Osteoblast (primary cell): ENCODE results near the gene SLC41A3. TPM values are rescaled to one million over a fixed set of nuclear protein-coding genes. Genes with fewer than 3 reads are reported as not detected.
A peak's percentile ranks its signal among the peaks of the same experiment; 100 is the strongest.
"Not testable (repeated sequence)": the region's sequence is repeated elsewhere in the genome, so short reads cannot be mapped to it uniquely, and the experiment has no call there.

Experiments used
- DNase-seq: peaks from one replicate; pipeline ENCODE4 v3.0.0; 2011; ENCODE audit warnings: low spot score, mixed read lengths; ENCODE audit not compliant: insufficient read length; ENCODE audit errors: missing footprints
- H2AFZ ChIP-seq: 2 replicates; pipeline ENCODE4 v1.6.0; 2011; ENCODE audit warnings: mild to moderate bottlenecking, low read length
- H3K27ac ChIP-seq: 2 replicates; pipeline ENCODE4 v1.5.1; 2011; ENCODE audit warnings: mild to moderate bottlenecking, low read depth, low read length, moderate library complexity
- H3K27me3 ChIP-seq: 2 replicates; pipeline ENCODE4 v1.6.0; 2012; ENCODE audit warnings: mild to moderate bottlenecking, control low read depth, inconsistent platforms, low read length, moderate library complexity; ENCODE audit not compliant: insufficient read depth
- H3K36me3 ChIP-seq: 2 replicates; pipeline ENCODE4 v1.5.1; 2011; ENCODE audit warnings: mild to moderate bottlenecking, low read length, control low read depth, moderate library complexity; ENCODE audit not compliant: insufficient read depth
- H3K4me1 ChIP-seq: 2 replicates; pipeline ENCODE4 v1.5.1; 2011; ENCODE audit warnings: mild to moderate bottlenecking, low read length, control low read depth, moderate library complexity; ENCODE audit not compliant: insufficient read depth
- H3K4me2 ChIP-seq: 2 replicates; pipeline ENCODE4 v1.6.0; 2011; ENCODE audit warnings: mild to moderate bottlenecking, low read length; ENCODE audit not compliant: insufficient read depth
- H3K4me3 ChIP-seq: fragments of 200-600 bp; sonication (generic); 3 replicates; pipeline ENCODE4 v1.5.1; 2012; ENCODE audit warnings: mild to moderate bottlenecking, low read length, inconsistent platforms; ENCODE audit not compliant: insufficient read depth
- H3K79me2 ChIP-seq: 2 replicates; pipeline ENCODE4 v1.6.0; 2012; ENCODE audit warnings: mild to moderate bottlenecking, low read length, control low read depth, inconsistent platforms; ENCODE audit not compliant: insufficient read depth
- H3K9me3 ChIP-seq: 2 replicates; pipeline ENCODE4 v1.5.1; 2011; ENCODE audit warnings: low read depth, low read length, control low read depth
- H4K20me1 ChIP-seq: 2 replicates; pipeline ENCODE4 v1.6.0; 2012; ENCODE audit warnings: mild to moderate bottlenecking, low read length, control low read depth; ENCODE audit not compliant: insufficient read depth
- CTCF ChIP-seq: IDR thresholded peaks from 2 replicates; pipeline ENCODE4 v1.5.1; 2011; ENCODE audit warnings: mild to moderate bottlenecking, low read depth, low read length, moderate library complexity; ENCODE audit errors: extremely low read depth
- total RNA-seq: library from RNA; depleted of rRNA; stranded (reverse); fragments of >200 nt; gene quantifications from 2 replicates; pipeline ENCODE4 v1.2.3, GENCODE V29; 2012

Gene SLC41A3
- total RNA-seq, 1 donor: 59.4 TPM

- no peaks in the 10 kb centered on the region for H3K79me2 ChIP-seq
These were observed 33.9 kb downstream of the SLC41A3 start for GRCh38 chr3:126050050-126050392.

GRCh38 chr3:126049289-126050049 is 34.5 kb downstream of the SLC41A3 start:
- no peaks in the 10 kb centered on the region for H3K9me3 ChIP-seq
- no peaks in the 10 kb centered on the region for H4K20me1 ChIP-seq
- no peak overlapping the region for H3K4me2 ChIP-seq
- H3K27me3 ChIP-seq: no peaks in the 10 kb centered on the region
- TF ChIP-seq CTCF: no peak
- H3K27ac ChIP-seq: no peak overlapping the region
- no peaks in the 10 kb centered on the region for H3K4me1 ChIP-seq
- peak; percentile 36 for DNase-seq
- H3K36me3 ChIP-seq: no peaks in the 10 kb centered on the region
- no peak overlapping the region for H3K4me3 ChIP-seq
- H2AFZ ChIP-seq: no peak overlapping the region
- H3K79me2 ChIP-seq: no peaks in the 10 kb centered on the region

More at GRCh38 chr3:126050050-126050392, 33.9 kb downstream of the SLC41A3 start:
- DNase-seq: peak; percentile 49
- no peaks in the 10 kb centered on the region for H4K20me1 ChIP-seq
- no peak overlapping the region for H3K4me2 ChIP-seq
- no peaks in the 10 kb centered on the region for H3K27me3 ChIP-seq
- H3K27ac ChIP-seq: no peak overlapping the region
- no peaks in the 10 kb centered on the region for H3K4me1 ChIP-seq
- H3K36me3 ChIP-seq: no peaks in the 10 kb centered on the region
- no peak overlapping the region for H3K4me3 ChIP-seq
- no peaks in the 10 kb centered on the region for H3K9me3 ChIP-seq
- H2AFZ ChIP-seq: no peak overlapping the region
- no peak for TF ChIP-seq CTCF

GRCh38 chr3:126040386-126040785 is 43.5 kb downstream of the SLC41A3 start:
- no peak overlapping the region for H3K4me2 ChIP-seq
- H3K79me2 ChIP-seq: no peaks in the 10 kb centered on the region
- H3K36me3 ChIP-seq: no peaks in the 10 kb centered on the region
- no peak for TF ChIP-seq CTCF
- H4K20me1 ChIP-seq: peaks cover 2% of the 10 kb centered on the region
- no peak for DNase-seq
- H3K9me3 ChIP-seq: no peaks in the 10 kb centered on the region
- no peaks in the 10 kb centered on the region for H3K27me3 ChIP-seq
- H3K4me1 ChIP-seq: no peaks in the 10 kb centered on the region
- no peak overlapping the region for H3K4me3 ChIP-seq
- H2AFZ ChIP-seq: no peak overlapping the region
- no peak overlapping the region for H3K27ac ChIP-seq

GRCh38 chr3:126039870-126040269 is 44.1 kb downstream of the SLC41A3 start:
- Histone ChIP-seq H3K27ac (no peak overlapping the region), H3K36me3 (no peaks in the 10 kb centered on the region), H2AFZ (no peak overlapping the region), H3K4me2 (no peak overlapping the region), H4K20me1 (peaks cover 2% of the 10 kb centered on the region), H3K9me3 (no peaks in the 10 kb centered on the region), H3K4me3 (no peak overlapping the region), H3K4me1 (no peaks in the 10 kb centered on the region), H3K27me3 (no peaks in the 10 kb centered on the region), H3K79me2 (no peaks in the 10 kb centered on the region)
- TF ChIP-seq CTCF: no peak
- DNase-seq: peak; percentile 65

- not testable (repeated sequence) for H3K79me2 ChIP-seq, H4K20me1 ChIP-seq, H3K27me3 ChIP-seq, H3K27ac ChIP-seq, DNase-seq, H3K4me3 ChIP-seq, H3K4me1 ChIP-seq, H3K9me3 ChIP-seq, H3K36me3 ChIP-seq, H3K4me2 ChIP-seq, H2AFZ ChIP-seq
These were observed 45.1 kb downstream of the SLC41A3 start for GRCh38 chr3:126038791-126039190.
